Adrenal gland (tissue), 5 donors: ENCODE measurements around the gene COMT.

Source experiments
- POLR2A ChIP-seq, 2 donors: fragments of 450-650 bp; IDR thresholded peaks; one replicate each; pipeline ENCODE4 v1.6.1; 2017; ENCODE audit warnings: antibody characterized with exemption in 2 of 2, mild to moderate bottlenecking in 2 of 2, moderate library complexity in 1 of 2
- TF ChIP-seq, protein P1 (sequence below), 6 experiments: fragments of 450-650 bp in 4 of 6; fragments of 200-600 bp in 2 of 6; sonication (generic) in 1 of 6; IDR thresholded peaks; 1 replicate in 5 of 6; 2 replicates in 1 of 6; pipeline versions ENCODE4 v1.5.1 to v1.8.0; 2016 to 2021; ENCODE audit warnings: antibody characterized with exemption in 6 of 6, mild to moderate bottlenecking in 2 of 6, moderate library complexity in 1 of 6
- donor health status: DM: no; HTN: no; CAD: no.

DNA sequence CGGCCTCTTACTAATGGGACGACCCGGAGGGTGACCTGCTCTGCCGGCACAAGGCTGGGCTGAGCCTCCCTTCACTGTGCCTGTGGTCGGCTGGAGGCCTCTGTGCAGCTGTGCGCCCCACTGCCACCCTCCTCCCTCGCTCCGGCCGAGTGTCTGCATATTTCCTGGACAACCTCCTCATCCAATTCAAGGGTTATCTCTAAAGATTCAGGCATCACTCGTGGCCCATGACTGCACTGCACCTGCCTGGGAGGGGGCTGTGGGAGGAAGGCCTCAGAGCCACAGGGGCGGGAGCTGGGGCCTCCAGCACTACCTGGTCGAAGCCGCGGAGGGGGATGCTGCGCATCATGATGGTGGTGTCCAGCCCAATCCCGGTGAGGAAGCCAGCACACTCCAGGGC lies 43.8 kb upstream of the COMT start:
- TF ChIP-seq, protein P1, sequence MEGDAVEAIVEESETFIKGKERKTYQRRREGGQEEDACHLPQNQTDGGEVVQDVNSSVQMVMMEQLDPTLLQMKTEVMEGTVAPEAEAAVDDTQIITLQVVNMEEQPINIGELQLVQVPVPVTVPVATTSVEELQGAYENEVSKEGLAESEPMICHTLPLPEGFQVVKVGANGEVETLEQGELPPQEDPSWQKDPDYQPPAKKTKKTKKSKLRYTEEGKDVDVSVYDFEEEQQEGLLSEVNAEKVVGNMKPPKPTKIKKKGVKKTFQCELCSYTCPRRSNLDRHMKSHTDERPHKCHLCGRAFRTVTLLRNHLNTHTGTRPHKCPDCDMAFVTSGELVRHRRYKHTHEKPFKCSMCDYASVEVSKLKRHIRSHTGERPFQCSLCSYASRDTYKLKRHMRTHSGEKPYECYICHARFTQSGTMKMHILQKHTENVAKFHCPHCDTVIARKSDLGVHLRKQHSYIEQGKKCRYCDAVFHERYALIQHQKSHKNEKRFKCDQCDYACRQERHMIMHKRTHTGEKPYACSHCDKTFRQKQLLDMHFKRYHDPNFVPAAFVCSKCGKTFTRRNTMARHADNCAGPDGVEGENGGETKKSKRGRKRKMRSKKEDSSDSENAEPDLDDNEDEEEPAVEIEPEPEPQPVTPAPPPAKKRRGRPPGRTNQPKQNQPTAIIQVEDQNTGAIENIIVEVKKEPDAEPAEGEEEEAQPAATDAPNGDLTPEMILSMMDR (IDR thresholded peaks at IDR 0.05): no peak
- TF ChIP-seq POLR2A (IDR thresholded peaks at IDR 0.05): no peak
